DND-41 (cell line): Measurements from ENCODE around the gene TNXB.

ENCODE experiments used
- ATAC-seq: fragments of 200-7000 bp; cut with Tn5 transposase; 3 replicates; pipeline ENCODE4 v1.9.1; 2021; ENCODE audit warnings: low read depth; ENCODE audit not compliant: insufficient read depth
- DNase-seq: peaks from one replicate; pipeline ENCODE4 v3.0.0-alpha.2; 2020
- H2AFZ ChIP-seq: 2 replicates; pipeline ENCODE4 v1.6.0; 2012; ENCODE audit warnings: low read depth, low read length
- H3K27ac ChIP-seq: 2 replicates; pipeline ENCODE4 v1.5.1; 2012; ENCODE audit warnings: low read length, inconsistent platforms
- H3K27me3 ChIP-seq: fragments of 200-600 bp; sonication (generic); 2 replicates; pipeline ENCODE4 v1.6.0; 2012; ENCODE audit warnings: low read length, mild to moderate bottlenecking, inconsistent platforms; ENCODE audit not compliant: insufficient read depth, poor library complexity
- H3K36me3 ChIP-seq: 2 replicates; pipeline ENCODE4 v1.5.1; 2012; ENCODE audit warnings: low read length, inconsistent platforms; ENCODE audit not compliant: insufficient read depth
- H3K4me1 ChIP-seq: 2 replicates; pipeline ENCODE4 v1.5.1; 2012; ENCODE audit warnings: mild to moderate bottlenecking, low read length; ENCODE audit not compliant: insufficient read depth
- H3K4me2 ChIP-seq: 2 replicates; pipeline ENCODE4 v1.6.0; 2012; ENCODE audit warnings: mild to moderate bottlenecking, moderate library complexity, low read length, inconsistent platforms; ENCODE audit not compliant: insufficient read depth
- H3K4me3 ChIP-seq, 2 experiments: fragments of 200-600 bp in 1 of 2; shearing (Covaris generic) in 1 of 2; 2 replicates each; pipeline ENCODE4 v1.5.1; 2012 to 2016; ENCODE audit warnings: inconsistent platforms in 2 of 2, low read length in 2 of 2, mild to moderate bottlenecking in 2 of 2, low read depth in 1 of 2, moderate library complexity in 1 of 2
- H3K79me2 ChIP-seq: 2 replicates; pipeline ENCODE4 v1.6.0; 2012; ENCODE audit warnings: low read length, inconsistent platforms; ENCODE audit not compliant: insufficient read depth
- H3K9ac ChIP-seq: 2 replicates; pipeline ENCODE4 v1.6.0; 2012; ENCODE audit warnings: low read depth, mild to moderate bottlenecking, inconsistent platforms, low read length, moderate library complexity
- H3K9me3 ChIP-seq: 2 replicates; pipeline ENCODE4 v1.5.1; 2012; ENCODE audit warnings: low read length, moderate library complexity, mild to moderate bottlenecking, inconsistent platforms; ENCODE audit not compliant: insufficient read depth, severe bottlenecking
- H4K20me1 ChIP-seq: 2 replicates; pipeline ENCODE4 v1.6.0; 2012; ENCODE audit warnings: low read length; ENCODE audit not compliant: insufficient read depth
- EZH2 ChIP-seq: IDR thresholded peaks from 3 replicates; pipeline ENCODE4 v1.6.1; 2012; ENCODE audit warnings: borderline replicate concordance, low read depth, mild to moderate bottlenecking, moderate library complexity, low read length, inconsistent platforms; ENCODE audit not compliant: severe bottlenecking
- TF ChIP-seq, protein P1 (sequence below): IDR thresholded peaks from 2 replicates; pipeline ENCODE4 v1.5.1; 2012; ENCODE audit warnings: borderline replicate concordance, low read length, moderate library complexity, mild to moderate bottlenecking; ENCODE audit not compliant: poor library complexity, severe bottlenecking; ENCODE audit errors: extremely low read depth

The TNXB gene

DNA sequence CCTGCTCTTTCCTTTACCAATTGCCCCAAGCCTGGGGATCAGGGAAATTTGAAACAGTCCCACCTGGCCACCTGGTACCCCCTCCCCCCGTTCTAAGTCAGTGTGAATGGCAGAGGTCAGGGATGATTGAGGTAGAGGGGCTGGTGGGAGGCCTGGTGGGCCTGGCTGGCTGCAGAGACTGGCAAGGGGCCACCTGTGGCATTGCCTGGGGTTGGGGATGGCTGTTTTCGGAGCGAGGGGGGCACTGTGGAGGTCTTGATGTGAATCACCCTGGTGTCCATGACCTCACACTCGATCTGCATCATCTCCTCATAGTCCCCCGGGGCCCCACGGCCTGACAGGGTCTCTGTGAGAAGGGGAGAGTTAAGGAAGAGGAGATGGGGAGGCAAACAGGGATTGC is 6.5 kb upstream of the TNXB start:
- Histone ChIP-seq H3K79me2 (no peaks in the 10 kb centered on the region), H4K20me1 (0 out of 2 replicates have a peak, but pooled peaks cover 2% of the 10 kb centered on the region), H2AFZ (no peak overlapping the region), H3K27ac (no peak overlapping the region), H3K27me3 (no peaks in the 10 kb centered on the region), H3K36me3 (peaks cover 48% of the 10 kb centered on the region), H3K9ac (no peak overlapping the region), H3K4me3 (no peak overlapping the region), H3K4me2 (no peak overlapping the region), H3K4me1 (no peaks in the 10 kb centered on the region), H3K9me3 (no peaks in the 10 kb centered on the region)
- ATAC-seq (no peak), DNase-seq (no peak)
- TF ChIP-seq, protein P1, sequence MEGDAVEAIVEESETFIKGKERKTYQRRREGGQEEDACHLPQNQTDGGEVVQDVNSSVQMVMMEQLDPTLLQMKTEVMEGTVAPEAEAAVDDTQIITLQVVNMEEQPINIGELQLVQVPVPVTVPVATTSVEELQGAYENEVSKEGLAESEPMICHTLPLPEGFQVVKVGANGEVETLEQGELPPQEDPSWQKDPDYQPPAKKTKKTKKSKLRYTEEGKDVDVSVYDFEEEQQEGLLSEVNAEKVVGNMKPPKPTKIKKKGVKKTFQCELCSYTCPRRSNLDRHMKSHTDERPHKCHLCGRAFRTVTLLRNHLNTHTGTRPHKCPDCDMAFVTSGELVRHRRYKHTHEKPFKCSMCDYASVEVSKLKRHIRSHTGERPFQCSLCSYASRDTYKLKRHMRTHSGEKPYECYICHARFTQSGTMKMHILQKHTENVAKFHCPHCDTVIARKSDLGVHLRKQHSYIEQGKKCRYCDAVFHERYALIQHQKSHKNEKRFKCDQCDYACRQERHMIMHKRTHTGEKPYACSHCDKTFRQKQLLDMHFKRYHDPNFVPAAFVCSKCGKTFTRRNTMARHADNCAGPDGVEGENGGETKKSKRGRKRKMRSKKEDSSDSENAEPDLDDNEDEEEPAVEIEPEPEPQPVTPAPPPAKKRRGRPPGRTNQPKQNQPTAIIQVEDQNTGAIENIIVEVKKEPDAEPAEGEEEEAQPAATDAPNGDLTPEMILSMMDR = no peak
- TF ChIP-seq EZH2 = no peak

DNA sequence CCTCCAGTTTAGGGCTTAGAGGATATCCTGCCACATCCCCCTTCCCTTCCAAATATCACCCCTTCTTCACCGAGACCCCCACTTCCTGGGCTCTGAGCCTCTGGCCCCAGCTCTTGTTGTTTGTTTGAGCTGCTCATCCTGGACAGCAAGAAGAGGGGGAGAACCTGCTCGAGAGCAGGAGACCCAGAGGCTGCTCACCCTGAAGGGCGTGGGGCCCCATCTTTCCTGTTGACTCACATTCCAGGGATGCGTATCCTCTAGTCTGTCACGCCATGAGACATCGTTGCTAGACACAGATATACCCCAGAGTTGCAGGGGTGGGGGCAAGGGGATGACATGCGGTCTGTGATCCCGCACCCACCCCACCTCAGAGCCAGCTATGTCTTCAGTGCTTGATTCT is 5.7 kb upstream of the TNXB start:
- Histone ChIP-seq H3K4me3 (no peak overlapping the region), H3K4me2 (no peak overlapping the region), H4K20me1 (0 out of 2 replicates have a peak, but pooled peaks cover 2% of the 10 kb centered on the region), H3K9ac (no peak overlapping the region), H3K4me1 (no peaks in the 10 kb centered on the region), H3K36me3 (peaks cover 44% of the 10 kb centered on the region), H3K27ac (no peak overlapping the region), H3K79me2 (no peaks in the 10 kb centered on the region), H3K9me3 (no peaks in the 10 kb centered on the region), H2AFZ (no peak overlapping the region), H3K27me3 (no peaks in the 10 kb centered on the region)
- TF ChIP-seq, protein P1 = no peak
- TF ChIP-seq EZH2 = no peak
- DNase-seq (no peak), ATAC-seq (no peak)

DNA sequence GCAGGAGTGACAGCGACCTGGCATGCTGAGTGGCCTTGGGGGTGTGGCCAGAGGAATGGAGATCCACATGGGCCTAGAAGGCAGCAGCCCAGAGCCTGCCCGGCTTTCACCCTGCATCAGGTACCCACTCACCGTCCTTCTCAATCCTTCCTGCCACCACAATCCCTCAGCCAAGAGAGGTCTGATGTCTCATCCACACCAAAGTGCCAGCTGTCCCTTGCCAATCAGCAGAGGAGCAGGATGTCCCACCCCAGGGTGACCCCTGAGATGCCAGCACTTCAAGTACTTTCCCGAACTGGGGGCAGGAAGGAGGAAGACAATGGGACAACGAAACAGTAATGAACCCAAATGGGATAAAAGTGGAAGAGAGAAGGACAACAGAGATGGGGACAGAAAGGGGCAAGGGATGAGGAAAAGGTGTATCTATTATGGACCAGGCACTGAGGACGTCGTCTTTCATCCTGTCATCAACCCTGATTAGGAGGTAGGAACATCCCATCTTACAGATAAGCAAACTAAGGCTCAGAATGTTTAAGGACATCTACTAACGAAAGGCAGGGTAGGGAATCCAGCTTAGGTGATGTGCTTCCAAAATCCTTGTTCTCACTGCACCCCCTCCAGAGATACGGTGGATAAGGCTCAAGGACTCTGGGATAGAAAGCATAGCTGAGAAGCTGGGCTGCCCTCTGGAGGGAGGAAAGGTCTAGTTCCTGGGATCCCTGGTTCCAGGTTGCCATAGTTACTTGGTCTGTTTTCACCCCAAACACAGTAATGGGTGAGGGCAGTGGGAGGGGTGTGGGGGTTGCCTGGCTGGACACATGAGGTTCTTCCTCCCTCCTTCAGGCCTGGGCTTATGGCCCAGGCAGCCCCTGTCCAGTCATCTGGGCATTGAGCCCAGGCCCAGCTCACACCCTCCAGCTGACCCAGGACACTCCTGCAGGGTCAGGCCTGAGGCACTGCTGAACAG is 4.5 kb upstream of the TNXB start:
- Histone ChIP-seq H3K4me1 (no peaks in the 10 kb centered on the region), H3K36me3 (peaks cover 33% of the 10 kb centered on the region), H3K27ac (no peak overlapping the region), H3K9ac (no peak overlapping the region), H2AFZ (no peak overlapping the region), H3K4me3 (no peak overlapping the region), H4K20me1 (peaks cover 6% of the 10 kb centered on the region; the same call in 1 of the 2 replicates), H3K79me2 (no peaks in the 10 kb centered on the region), H3K27me3 (no peaks in the 10 kb centered on the region), H3K4me2 (no peak overlapping the region), H3K9me3 (no peaks in the 10 kb centered on the region)
- DNase-seq (no peak), ATAC-seq (no peak)
- TF ChIP-seq EZH2 = no peak
- TF ChIP-seq, protein P1 = no peak
